Measurements from ENCODE around the gene HOPX. TPM values are rescaled to one million over a fixed set of nuclear protein-coding genes. Genes with fewer than 3 reads are reported as not detected.
"Not testable (repeated sequence)": the region's sequence is repeated elsewhere in the genome, so short reads cannot be mapped to it uniquely, and the experiment has no call there.

Gene HOPX
- total RNA-seq, 1 donor from 2014 or later, result 64.8 TPM

DNA sequence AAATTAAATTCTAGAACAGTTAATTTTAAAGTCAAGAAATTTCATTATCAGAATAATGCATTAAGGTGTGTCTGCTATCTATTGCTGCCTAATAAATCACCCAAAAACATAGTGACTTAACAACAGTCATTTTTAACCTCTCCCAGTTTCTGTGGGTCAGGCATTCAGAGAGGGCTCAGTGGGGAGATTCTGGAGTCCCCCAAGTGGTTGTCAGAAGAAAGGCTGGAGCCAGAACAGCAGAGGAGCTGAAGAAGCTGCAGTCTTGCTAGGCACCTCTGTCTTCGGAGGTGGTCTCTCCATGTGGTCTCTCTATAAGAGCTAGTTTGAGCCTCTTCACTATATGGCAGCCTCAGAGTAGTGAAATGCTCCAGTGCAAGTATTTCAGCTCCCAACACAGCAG lies 9.3 kb upstream of the HOPX start:
- ATAC-seq (no peak), DNase-seq (no peak)
- intact Hi-C loops (cut with micrococcal nuclease), result no loop called here

DNA sequence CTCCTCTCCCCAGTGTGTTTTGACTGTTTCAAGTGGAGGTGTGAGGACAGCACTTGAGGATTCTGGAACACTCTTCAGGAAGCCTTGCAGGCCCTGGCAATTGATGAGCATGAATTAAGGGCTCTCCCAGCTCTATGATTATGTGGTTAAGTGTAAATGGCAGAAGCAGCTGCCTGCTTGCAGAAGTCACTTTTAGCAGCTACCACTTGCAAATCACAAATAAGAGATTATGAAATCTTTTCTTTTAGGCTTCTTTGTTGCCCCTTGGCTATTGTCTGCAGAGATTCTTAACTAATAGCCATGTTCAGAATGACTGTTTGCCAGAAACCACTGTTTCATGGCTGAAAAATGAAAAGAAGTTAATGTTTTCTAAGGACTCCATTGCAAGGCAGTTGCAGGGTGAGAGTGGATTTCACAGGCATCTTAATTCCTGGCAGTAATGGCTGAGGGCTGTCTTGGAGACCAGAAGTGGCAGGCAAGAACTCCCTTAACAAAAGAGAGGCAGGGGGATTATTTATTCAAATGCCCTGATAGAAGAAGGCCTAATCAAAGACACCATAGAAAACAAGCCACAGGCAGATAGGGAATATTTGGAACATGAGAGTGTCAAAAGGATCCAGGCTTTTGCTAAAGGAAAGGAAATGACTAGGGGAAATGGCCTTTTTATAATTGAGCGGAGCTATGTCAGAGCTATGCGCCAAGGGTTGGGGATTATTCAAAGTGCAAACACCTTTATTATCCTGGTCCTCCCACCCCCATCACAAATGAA lies 8.3 kb upstream of the HOPX start:
- DNase-seq (no peak), ATAC-seq (no peak)
- intact Hi-C loops (cut with micrococcal nuclease), result no loop called here

DNA sequence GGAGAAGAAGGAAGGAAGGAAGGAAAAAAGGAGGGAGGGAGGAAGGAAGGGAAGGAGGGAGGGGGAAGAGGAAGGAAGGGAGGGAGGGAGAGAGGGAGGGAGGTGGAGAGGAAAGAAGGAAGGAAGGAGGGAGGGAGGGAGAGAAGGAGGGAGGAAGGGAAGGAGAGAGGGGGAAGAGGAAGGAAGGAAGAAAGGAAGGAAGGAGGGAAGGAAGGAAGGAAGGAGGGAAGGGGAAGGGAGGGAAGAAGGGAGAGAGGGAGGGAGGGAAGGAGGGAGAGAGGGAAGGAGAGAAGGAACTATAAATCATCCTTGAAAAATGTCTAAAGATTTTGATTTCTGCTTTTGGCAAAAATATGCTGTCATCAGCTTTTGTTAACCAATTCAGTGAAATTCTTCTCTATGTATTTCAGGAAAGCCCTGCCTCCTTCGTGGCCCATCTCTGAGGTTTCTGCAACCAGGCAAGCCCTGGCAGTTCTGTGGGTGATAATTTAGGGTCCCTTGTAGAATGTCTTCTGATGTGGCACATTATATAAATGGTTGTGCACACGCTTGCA lies 7.1 kb upstream of the HOPX start:
- ATAC-seq, result no peak
- no peak for DNase-seq
- intact Hi-C loops (cut with micrococcal nuclease), result no loop called here

DNA sequence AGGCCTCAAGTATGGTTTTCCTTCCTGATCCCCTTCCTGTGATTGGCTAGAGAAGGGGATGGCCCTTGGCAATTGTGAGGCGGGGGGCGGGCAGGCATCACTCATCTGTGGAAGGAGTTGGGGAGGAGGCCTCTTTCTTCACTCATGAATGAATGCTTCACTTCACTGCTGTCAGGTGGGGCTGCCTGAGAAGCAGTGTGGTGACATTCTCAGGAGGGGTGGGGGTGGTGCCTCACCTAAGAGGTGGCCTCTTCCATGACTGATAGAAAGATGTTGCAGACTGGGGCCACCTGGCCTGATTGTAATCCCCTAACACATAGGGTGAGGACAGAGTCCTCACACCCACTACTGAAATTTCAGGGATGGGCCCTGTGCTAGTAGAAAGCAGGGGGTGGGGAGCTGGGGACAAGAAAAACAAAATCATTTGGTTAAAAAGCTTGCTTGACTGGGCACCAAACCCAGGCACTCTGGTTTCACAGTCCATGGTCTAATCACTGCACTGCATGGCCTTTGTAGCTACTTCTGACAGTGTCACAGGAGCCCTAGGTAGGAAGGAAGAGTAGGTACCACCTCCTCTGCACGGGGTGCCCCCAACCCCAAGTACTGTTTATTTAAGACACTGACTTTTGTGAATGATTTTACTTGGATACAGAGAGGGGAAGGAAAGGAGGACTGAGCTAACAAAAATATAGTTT lies 5.6 kb upstream of the HOPX start:
- ATAC-seq, result no peak
- DNase-seq, result no peak
- intact Hi-C loops (cut with micrococcal nuclease), result no loop called here

DNA sequence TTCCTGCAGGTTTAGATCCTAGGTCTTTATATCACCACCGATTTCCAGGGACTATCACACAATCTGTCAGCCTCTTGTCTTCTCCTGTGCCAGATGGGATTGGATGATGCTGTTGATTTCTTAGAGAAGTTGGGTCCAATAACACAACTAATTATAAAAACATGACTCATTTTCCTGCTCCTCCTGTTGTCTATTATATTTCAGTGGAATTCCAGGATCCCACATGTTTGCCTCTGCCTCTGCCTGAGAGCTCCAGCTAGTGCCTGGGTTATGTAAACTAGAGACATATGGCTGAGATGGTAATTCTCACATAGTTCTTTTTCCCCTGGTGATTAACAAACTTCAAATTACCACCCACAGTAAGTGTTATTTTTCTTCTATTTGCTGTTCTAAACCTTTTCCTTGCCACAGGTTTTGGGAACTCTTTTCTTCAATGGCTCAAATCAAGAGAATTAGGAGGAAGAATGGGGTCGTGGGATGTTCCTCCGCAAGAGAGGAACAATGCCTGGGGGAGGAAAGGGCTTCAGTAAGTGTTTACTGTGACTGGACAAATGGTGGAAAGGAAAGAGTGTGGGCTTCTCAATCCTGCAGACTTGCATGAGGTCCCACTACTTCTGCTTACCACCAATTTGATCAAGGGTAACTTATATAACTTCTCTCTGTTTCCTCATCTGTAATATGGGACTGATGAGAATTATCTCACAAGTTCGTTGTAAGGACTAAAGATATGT lies 3.4 kb upstream of the HOPX start:
- ATAC-seq, result no peak
- no peak for DNase-seq
- intact Hi-C loops (cut with micrococcal nuclease), result no loop called here

DNA sequence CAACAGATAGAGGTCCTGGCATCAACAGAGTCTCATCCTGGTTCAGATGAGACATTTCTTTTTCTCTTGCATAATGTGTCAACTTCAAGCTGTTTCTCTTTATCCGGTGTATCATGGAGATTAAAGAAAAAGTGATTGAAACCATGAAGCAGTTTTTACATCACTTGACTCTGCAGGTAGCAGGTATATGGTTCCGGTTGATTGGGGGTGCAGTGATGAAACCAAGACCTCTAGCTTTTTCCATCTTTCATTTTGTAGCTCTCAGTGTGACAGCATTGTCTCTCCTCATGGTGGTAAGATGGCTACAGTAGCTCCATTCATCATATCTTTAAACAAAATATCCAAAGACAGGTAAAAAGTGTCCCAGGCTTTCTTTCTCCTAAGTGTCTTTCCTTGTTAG lies 2.4 kb upstream of the HOPX start:
- DNase-seq (no peak), ATAC-seq (no peak)
- intact Hi-C loops (cut with micrococcal nuclease), result no loop called here

DNA sequence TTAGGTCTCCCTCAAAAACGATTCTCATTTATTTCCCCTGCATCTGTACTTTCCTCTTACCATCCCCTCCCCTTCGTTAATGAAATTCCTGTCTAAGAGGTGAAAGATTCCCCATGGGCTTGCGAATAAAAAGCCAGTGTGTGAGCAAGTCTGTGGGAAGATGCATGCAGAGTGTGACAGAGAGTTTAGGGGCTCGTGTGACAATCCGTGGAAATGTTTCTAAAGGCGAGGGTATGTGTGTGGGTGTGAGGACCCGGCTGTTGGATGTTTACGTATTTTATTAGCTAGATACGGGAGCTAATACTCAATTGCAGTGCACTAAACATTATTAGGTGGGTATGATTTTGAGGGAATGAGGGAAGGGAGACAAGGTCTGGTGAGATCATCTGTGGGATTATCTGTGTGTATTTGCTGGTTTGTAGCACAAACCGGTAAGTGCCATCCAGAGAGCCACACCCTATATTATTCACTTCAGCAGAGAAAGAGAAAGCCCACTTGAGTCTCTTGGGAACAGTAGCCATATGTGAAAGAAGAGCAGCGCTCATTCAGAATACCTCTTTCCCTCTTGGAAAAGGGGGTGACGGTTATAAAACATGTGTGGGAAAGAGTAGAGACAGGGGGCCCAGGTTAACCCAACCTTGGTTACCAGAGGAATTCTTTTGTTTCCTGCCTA lies 893 bp upstream of the HOPX start:
- intact Hi-C loops (cut with micrococcal nuclease), result no loop called here
- DNase-seq, result no peak
- ATAC-seq, result no peak

DNA sequence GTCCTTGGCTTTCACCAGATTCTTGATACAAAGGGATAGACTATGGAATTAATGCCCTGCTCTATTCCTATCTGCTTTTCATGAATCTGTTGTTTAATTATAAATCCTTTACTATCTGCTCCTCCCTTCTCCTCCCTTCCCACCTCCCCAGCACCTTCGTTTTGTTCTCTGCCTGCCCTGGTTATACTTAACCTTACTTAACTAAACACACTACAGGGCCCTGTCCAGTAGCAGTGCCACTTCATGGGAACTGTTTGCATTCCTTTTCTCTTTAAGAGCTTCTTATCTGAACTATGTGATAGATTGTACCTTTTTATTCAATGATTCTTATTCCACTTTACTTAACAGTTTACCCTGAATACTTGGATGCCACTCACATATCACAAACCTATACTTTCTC lies 830 bp downstream of the HOPX start:
- peak; percentile 80 for ATAC-seq
- intact Hi-C loops (cut with micrococcal nuclease), result no loop called here
- no peak for DNase-seq

DNA sequence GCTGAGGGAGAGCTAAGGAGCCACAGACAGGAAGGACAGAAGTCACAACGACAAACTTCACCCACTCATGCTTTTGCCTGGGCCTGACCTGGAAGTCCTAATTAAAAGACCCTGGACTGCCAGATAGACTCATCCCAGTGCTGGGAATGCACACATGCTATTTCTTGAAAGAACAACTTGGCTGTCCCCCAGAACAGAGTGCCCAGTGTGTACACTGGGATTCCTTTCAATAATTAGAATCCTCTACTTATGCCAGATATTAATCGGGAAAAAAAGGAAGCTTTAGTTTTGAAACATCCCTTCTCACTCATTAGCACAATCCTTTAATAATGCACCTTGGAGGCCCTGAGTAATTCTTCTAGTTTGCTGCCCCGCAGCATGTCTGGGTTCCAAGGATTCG lies 3.4 kb downstream of the HOPX start:
- intact Hi-C loops (cut with micrococcal nuclease), result no loop called here
- DNase-seq (no peak), ATAC-seq (peak; percentile 53)

DNA sequence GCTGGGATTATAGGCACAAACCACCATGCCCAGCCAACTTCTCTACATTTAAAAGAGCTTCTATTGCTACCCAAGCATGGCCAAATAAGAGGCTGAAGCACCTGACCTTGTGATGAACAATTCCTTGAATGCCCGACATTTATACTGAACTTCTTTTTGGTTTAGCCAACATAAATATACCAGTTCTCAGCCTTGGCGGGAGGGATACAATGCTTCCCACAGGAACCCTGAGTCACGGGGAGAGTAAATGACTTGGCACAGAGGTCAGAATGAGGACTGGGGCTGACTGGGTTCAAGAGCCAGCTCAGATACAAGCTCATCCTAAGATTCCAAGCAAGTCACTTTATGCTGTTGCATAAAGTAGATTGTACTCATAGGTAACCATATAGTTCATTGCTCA lies 6.1 kb downstream of the HOPX start:
- ATAC-seq (no peak), DNase-seq (no peak)
- intact Hi-C loops (cut with micrococcal nuclease), result no loop called here

DNA sequence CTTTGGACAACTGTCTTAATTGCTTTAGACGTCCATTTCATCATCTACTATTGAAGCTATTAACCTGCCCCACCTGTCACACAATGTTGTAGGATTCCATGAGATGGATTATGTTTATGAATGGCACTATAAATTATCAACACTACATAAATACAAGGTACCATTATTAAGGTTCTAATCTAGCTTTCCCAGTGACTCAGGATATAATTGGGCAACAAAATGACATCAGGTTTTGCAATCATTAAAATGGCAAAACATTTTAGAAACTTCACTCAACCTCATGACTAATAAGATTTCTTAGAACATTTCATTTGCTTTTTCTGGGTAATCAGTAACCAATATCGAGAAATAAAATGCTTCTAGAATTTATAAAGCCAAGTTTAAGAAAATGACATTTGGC lies 9.2 kb downstream of the HOPX start:
- no peak for DNase-seq
- intact Hi-C loops (cut with micrococcal nuclease), result no loop called here
- no peak for ATAC-seq

DNA sequence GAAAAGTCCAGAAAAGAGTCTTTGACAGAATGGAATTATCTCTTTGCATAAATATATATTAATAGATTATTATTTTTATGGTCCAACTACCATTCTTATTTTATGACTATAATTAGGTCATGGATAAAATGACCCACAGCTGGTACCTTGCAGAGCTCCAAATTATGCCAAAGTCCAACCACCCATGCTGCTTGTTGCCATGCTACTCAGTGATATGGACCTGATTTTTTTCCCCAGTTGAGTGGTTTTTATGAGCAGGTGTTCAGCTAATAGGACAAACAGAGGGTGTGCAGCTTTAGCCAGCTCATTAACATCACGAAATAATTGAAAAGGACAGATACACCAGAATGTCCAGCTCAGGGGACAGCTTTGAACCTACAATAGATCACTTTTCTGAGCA lies 9.7 kb downstream of the HOPX start:
- ATAC-seq, result no peak
- intact Hi-C loops (cut with micrococcal nuclease), result no loop called here
- DNase-seq, result no peak

DNA sequence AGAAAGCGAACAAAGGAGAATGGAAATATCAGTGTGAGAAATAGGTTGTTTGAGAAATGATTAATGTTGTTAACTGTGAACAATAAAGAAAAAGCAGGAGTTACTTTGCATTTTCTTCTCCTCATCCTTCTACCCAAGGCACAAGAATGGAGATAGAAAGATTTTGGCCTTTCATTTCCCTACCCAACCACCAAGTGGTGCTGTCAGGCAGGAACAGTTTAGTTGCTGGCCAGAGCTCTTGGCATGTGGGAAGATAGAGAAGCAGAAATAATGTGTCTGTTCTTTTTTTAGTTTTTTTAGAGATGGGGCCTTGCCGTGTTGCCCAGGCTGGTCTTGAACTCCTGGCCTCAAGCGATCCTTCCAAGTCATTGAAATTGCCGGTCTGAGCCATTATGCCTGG lies 12.8 kb downstream of the HOPX start:
- DNase-seq, result no peak
- intact Hi-C loops (cut with micrococcal nuclease), result no loop called here
- no peak for ATAC-seq

DNA sequence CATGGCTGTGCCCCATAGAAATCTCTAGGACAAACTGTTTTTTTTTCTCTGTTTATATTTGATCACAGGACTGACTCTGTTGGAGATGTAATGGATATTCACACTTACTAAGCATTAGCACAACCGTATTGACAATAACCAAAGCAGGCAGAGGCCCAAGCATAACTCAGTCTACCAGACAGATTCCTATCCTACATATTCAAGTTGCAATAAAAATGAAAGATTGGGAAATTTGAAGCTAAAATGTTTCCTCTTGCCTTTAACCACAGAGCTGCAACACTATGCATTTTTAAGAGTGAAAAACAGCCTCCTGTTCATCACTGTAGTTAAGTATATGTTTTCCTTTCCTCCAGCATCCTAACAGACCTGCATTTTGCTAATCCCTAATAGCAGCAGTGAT lies 13.7 kb downstream of the HOPX start:
- ATAC-seq, result not testable (repeated sequence)

DNA sequence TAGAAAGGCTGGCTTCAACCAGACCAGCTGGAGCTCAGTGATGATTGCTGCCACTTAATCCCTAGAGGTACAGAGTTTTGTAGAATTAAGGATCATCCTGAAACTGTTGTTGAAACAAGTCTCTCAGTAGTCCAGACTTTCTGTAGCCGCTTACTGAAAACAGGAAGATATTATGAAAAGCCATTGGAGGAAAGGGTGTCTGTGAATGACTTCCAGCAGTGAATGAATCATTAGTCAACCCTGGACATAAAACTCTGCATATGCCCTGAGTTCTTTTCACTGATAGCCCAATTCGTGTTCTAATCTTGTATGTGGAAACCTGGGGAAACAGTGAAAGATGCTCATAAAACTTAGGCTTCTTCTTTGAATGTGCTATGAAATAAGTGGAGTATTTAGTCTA lies 14.8 kb downstream of the HOPX start:
- DNase-seq (no peak), ATAC-seq (no peak)
- intact Hi-C loops (cut with micrococcal nuclease), result no loop called here

More for the DNA sequence above, 13.7 kb downstream of the HOPX start:
- DNase-seq; intact Hi-C loops (cut with micrococcal nuclease): not testable (repeated sequence)

DNA sequence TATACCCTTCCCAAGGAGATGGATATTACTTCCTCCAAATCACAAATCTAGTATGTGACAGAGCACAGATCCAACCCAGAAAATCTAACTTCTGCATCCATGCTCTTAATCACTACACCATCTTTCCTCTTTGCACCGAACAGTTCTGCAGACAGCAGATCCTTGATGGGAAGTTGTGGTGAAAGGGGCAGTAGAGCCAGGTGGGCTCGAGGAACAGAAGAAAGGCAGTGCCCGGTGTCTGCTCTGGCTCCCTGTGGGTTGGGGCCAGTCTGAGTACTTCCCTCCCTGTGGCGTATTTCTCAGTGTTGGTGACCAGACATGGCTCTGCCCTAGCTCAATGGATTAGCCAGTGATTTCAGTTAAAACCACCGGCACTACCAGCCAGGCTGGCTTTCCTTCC lies 15.3 kb downstream of the HOPX start:
- ATAC-seq, result no peak
- intact Hi-C loops (cut with micrococcal nuclease), result no loop called here

DNA sequence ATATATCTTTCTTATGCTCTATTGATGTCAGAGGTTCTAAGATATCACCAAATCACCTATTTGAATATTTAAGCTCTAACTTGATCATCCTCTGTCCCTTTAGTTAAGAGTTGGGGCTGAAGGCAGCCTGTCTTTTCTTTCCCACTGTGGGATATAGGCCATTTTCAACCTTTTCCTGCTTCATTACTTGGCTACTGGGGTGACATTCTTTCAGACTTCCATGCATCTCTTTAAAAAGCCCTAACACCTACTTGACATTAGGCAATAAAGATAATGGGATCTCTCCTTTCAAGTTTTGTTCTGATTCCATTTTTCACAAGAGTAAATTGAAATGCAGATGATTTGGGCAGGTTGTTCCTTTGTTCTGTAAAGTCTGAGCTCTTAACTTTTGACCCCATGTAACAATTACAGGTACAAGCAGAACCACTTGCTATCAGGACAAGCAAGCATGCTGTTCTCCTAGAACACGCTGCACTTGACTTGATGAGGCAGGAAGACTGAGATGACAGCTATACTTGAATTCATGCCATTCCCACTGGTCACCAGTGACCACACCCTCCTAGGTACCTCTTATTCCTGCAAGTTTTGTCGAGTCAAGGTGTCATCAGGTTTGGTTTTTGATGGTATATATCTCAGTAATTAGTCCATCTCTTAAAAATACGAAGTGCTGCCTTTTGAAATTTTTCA lies 18.2 kb downstream of the HOPX start:
- peak; percentile 80 for ATAC-seq
- intact Hi-C loops (cut with micrococcal nuclease), result no loop called here
- DNase-seq, result no peak

More for the DNA sequence above, 15.3 kb downstream of the HOPX start:
- DNase-seq, result no peak

DNA sequence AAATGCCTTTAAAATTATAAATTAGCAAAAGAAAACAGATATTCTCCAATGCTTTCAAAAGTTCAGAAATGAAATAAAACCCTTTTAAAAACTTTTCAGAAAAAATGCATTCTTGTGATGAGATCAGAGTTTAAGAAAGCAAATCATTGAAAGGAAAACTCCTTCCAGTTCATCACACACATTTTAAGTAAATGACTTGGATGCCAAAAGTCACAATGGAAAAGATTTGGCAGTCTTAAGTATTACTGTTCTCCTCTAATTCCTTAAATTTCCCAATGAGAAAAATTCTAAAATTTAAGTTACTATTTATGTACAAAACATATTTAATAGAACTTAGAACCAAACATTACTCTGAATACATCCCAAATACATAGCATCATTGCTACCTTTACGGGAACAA lies 21.1 kb downstream of the HOPX start:
- ATAC-seq, result no peak
- intact Hi-C loops (cut with micrococcal nuclease), result no loop called here
- DNase-seq, result no peak

DNA sequence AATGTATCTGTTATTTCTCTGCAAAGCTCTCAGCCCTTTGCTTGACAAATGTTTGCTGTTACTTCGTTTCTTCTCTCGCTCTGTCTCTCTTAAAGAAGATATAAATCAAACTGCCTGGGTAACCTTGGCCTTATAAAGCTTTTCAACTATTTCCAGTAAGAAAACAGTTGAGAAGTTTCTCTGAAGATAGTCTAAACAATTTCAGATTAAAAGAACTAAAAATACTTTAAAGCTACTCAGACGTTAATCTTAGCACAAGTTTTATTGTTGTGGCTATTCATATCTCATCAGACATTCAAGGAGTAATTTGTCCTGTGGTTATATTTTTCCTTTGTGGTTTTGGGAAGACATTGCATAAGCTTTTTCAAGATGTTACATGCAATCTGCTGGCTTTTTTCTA lies 22.6 kb downstream of the HOPX start:
- ATAC-seq, result no peak
- no peak for DNase-seq
- intact Hi-C loops (cut with micrococcal nuclease), result no loop called here

All from left ventricle myocardium superior (tissue), 1 donor.